ENCODE measurements around the gene CCDC88C.

DNA sequence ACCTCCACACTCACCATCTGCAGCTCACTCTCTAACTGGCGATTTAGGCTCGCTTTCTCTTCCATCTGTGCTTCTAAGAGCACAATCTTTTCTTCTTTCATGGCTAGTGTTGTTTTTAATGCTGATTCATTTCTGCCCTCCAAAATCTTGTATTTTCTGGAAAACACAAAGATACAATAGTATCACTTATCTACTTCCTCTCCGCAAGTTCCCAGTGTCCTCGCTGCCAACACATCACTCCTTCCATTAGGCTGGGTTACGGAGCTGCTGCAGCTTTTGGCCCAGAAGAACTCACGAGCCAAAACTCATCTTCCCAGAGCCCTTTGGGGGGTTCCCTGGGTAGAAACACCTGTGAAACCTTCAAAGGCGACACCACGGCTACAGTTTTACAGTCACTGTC lies 109.3 kb downstream of the CCDC88C start:
- TF ChIP-seq, protein P1, sequence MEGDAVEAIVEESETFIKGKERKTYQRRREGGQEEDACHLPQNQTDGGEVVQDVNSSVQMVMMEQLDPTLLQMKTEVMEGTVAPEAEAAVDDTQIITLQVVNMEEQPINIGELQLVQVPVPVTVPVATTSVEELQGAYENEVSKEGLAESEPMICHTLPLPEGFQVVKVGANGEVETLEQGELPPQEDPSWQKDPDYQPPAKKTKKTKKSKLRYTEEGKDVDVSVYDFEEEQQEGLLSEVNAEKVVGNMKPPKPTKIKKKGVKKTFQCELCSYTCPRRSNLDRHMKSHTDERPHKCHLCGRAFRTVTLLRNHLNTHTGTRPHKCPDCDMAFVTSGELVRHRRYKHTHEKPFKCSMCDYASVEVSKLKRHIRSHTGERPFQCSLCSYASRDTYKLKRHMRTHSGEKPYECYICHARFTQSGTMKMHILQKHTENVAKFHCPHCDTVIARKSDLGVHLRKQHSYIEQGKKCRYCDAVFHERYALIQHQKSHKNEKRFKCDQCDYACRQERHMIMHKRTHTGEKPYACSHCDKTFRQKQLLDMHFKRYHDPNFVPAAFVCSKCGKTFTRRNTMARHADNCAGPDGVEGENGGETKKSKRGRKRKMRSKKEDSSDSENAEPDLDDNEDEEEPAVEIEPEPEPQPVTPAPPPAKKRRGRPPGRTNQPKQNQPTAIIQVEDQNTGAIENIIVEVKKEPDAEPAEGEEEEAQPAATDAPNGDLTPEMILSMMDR (IDR thresholded peaks at IDR 0.05) = no peak
- no peak for TF ChIP-seq POLR2A (IDR thresholded peaks at IDR 0.05)
- no peak for TF ChIP-seq EP300 (IDR thresholded peaks at IDR 0.05)
